ENCODE measurements around the gene FAM228B. TPM values are rescaled to one million over a fixed set of nuclear protein-coding genes. Genes with fewer than 3 reads are reported as not detected.
"Not testable (repeated sequence)": the region's sequence is repeated elsewhere in the genome, so short reads cannot be mapped to it uniquely, and the experiment has no call there.

The FAM228B gene
- total RNA-seq, 1 donor from 2014 or later: 21.3 TPM

DNA sequence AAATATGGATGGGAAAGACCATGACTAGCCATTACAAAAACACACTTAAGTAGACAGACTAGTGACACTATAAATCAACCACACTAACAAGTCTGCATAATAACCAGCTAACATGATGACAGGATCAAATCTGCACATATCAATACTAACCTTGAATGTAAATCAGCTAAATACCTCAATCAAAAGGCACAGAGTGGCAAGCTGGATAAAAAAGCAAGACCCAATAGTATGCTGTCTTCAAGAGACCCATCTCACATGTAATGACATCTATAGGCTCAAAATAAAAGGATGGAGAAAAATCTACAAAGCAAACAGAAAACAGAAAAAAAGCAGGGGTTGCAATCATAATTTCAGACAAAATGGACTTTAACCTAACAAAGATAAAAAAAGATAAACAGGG is 16.5 kb upstream of the FAM228B start:
- Mint-ChIP-seq H3K4me1 (no peaks in the 10 kb centered on the region), H3K9me3 (peaks cover 27% of the 10 kb centered on the region), H3K4me3 (no peak overlapping the region), H3K27ac (ENCODE audit: unreplicated experiment) (no peak overlapping the region), H3K27me3 (ENCODE audit: low read depth) (no peaks in the 10 kb centered on the region), H3K36me3 (ENCODE audit: low read depth) (peaks cover 39% of the 10 kb centered on the region)
- TF ChIP-seq, protein P1, sequence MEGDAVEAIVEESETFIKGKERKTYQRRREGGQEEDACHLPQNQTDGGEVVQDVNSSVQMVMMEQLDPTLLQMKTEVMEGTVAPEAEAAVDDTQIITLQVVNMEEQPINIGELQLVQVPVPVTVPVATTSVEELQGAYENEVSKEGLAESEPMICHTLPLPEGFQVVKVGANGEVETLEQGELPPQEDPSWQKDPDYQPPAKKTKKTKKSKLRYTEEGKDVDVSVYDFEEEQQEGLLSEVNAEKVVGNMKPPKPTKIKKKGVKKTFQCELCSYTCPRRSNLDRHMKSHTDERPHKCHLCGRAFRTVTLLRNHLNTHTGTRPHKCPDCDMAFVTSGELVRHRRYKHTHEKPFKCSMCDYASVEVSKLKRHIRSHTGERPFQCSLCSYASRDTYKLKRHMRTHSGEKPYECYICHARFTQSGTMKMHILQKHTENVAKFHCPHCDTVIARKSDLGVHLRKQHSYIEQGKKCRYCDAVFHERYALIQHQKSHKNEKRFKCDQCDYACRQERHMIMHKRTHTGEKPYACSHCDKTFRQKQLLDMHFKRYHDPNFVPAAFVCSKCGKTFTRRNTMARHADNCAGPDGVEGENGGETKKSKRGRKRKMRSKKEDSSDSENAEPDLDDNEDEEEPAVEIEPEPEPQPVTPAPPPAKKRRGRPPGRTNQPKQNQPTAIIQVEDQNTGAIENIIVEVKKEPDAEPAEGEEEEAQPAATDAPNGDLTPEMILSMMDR (conservative IDR thresholded peaks at IDR 0.05): no peak
- no peak for DNase-seq (ENCODE audit: low read depth, low spot score)

DNA sequence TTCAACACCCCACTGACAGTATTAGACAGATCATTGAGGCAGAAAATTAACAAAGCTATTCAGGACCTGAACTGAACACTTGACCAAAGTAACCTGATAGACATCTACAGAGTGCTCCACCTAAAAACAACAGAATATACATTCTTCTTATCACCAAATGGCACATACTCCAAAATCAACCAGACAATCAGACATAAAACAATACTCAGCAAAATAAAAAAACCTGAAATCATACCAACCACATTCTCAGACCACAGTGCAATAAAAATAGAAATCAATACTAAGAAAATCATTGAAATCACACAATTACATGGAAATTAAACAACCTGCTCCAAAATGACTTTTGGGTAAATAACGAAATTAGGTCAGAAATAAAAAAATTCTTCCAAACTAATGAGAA is 15.9 kb upstream of the FAM228B start:
- H3K27ac Mint-ChIP-seq (ENCODE audit: unreplicated experiment): no peak overlapping the region
- no peak overlapping the region for H3K4me3 Mint-ChIP-seq
- peaks cover 27% of the 10 kb centered on the region for H3K9me3 Mint-ChIP-seq
- H3K36me3 Mint-ChIP-seq (ENCODE audit: low read depth): peaks cover 36% of the 10 kb centered on the region
- no peaks in the 10 kb centered on the region for H3K27me3 Mint-ChIP-seq (ENCODE audit: low read depth)
- no peak for DNase-seq (ENCODE audit: low read depth, low spot score)
- TF ChIP-seq, protein P1 (conservative IDR thresholded peaks at IDR 0.05): no peak
- H3K4me1 Mint-ChIP-seq: no peaks in the 10 kb centered on the region

GRCh38 chr2:24109431-24109830 is 13.8 kb upstream of the FAM228B start:
- H3K4me1 Mint-ChIP-seq; H3K27me3 Mint-ChIP-seq (ENCODE audit: low read depth); H3K4me3 Mint-ChIP-seq; DNase-seq (ENCODE audit: low read depth, low spot score); H3K27ac Mint-ChIP-seq (ENCODE audit: unreplicated experiment): not testable (repeated sequence)
- Mint-ChIP-seq H3K36me3 (ENCODE audit: low read depth) (peaks cover 27% of the 10 kb centered on the region), H3K9me3 (peaks cover 27% of the 10 kb centered on the region)

- no peak for DNase-seq (ENCODE audit: low read depth, low spot score)
- Mint-ChIP-seq H3K4me3 (no peak overlapping the region), H3K4me1 (no peaks in the 10 kb centered on the region), H3K27me3 (ENCODE audit: low read depth) (no peaks in the 10 kb centered on the region), H3K27ac (ENCODE audit: unreplicated experiment) (no peak overlapping the region), H3K9me3 (peaks cover 23% of the 10 kb centered on the region), H3K36me3 (ENCODE audit: low read depth) (peaks cover 23% of the 10 kb centered on the region)
- TF ChIP-seq, protein P1 (conservative IDR thresholded peaks at IDR 0.05): no peak
These were observed 12.5 kb upstream of the FAM228B start for GRCh38 chr2:24110660-24111303.

DNA sequence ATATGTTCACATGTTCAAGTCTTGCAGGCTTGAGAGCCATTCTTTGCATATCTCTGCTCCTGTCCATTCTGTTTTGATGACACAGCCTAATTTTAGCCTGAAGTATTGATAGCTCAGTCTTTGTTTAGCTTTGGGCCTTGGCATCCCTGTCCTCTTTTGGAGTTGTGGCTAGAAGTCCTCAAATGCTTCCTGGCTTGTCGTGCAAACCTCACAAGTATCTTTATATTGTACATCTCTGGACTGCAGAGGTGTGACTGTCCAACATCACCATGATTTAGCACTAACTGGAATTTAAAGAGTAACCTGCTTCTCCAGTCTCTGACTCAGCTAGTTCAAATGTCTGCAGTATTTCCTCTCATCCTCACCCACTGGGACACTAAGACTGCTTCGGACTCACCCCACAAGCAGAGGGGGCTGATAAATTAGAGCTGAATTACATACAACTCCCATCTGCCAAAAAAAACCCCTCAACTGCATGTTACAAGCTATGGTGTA is 11.8 kb upstream of the FAM228B start:
- H3K27ac Mint-ChIP-seq (ENCODE audit: unreplicated experiment): no peak overlapping the region
- peaks cover 21% of the 10 kb centered on the region for H3K36me3 Mint-ChIP-seq (ENCODE audit: low read depth)
- no peaks in the 10 kb centered on the region for H3K27me3 Mint-ChIP-seq (ENCODE audit: low read depth)
- H3K4me3 Mint-ChIP-seq: no peak overlapping the region
- H3K4me1 Mint-ChIP-seq: no peaks in the 10 kb centered on the region
- peaks cover 20% of the 10 kb centered on the region for H3K9me3 Mint-ChIP-seq
- TF ChIP-seq, protein P1 (conservative IDR thresholded peaks at IDR 0.05): no peak
- no peak for DNase-seq (ENCODE audit: low read depth, low spot score)

DNA sequence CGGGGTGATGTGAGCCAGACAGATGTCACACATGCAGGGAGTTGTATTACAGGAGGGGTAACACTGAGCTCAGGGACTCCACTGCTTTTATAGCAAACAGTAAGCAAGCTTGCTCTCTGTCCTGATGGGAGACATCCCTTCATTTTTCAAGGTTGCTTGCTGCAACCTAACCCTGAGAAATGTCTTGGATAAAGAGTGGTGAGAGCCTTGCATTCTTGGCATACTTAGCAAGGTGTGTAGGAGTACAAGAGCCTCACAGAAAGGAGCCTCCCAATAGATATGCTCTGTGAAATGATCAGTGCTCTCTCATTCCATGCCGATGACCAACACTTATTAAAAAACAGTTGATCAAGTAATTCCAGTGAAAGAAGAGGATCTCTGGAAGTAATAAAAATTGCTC is 8.2 kb upstream of the FAM228B start:
- TF ChIP-seq, protein P1 (conservative IDR thresholded peaks at IDR 0.05): no peak
- Mint-ChIP-seq H3K36me3 (ENCODE audit: low read depth) (peaks cover 3% of the 10 kb centered on the region), H3K4me1 (no peaks in the 10 kb centered on the region), H3K27ac (ENCODE audit: unreplicated experiment) (no peak overlapping the region), H3K4me3 (no peak overlapping the region), H3K9me3 (no peaks in the 10 kb centered on the region), H3K27me3 (ENCODE audit: low read depth) (no peaks in the 10 kb centered on the region)
- DNase-seq (ENCODE audit: low read depth, low spot score): no peak

Data from neural crest cell (in vitro differentiated cells).